Measurements from ENCODE around the gene ARMC2.

DNA sequence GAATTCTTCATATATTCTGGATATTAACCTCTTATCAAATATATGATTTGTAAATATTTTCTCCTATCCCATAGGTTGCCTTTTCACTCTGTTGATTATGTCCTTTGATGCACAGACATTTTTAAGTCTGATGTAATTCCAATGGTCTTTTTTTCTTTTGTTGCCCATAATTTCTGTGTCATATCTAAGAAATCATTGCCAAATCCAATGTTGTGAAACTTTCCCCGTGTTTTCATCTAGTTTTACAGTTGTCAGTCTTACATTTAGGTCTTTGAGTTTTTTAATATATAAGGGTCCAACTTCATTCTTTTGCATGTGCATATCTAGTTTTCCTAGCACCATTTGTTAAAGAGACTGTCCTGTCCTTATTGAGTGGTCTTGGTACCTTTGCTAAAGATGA lies 134.9 kb downstream of the ARMC2 start:
- TF ChIP-seq, protein P1, sequence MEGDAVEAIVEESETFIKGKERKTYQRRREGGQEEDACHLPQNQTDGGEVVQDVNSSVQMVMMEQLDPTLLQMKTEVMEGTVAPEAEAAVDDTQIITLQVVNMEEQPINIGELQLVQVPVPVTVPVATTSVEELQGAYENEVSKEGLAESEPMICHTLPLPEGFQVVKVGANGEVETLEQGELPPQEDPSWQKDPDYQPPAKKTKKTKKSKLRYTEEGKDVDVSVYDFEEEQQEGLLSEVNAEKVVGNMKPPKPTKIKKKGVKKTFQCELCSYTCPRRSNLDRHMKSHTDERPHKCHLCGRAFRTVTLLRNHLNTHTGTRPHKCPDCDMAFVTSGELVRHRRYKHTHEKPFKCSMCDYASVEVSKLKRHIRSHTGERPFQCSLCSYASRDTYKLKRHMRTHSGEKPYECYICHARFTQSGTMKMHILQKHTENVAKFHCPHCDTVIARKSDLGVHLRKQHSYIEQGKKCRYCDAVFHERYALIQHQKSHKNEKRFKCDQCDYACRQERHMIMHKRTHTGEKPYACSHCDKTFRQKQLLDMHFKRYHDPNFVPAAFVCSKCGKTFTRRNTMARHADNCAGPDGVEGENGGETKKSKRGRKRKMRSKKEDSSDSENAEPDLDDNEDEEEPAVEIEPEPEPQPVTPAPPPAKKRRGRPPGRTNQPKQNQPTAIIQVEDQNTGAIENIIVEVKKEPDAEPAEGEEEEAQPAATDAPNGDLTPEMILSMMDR (IDR thresholded peaks at IDR 0.05; ENCODE audit: insufficient read depth, low read length, poor library complexity, severe bottlenecking) = no peak
- TF ChIP-seq EZH2phosphoT487 (conservative IDR thresholded peaks at IDR 0.05; ENCODE audit: low read length) = no peak
